HG03103 (cell line): Measurements from ENCODE around the gene SGIP1.

Source experiments
- ATAC-seq: cut with Tn5 transposase; IDR thresholded peaks from one replicate; pipeline ENCODE4 v1.9.1; 2021; ENCODE audit warnings: low read depth; ENCODE audit not compliant: unreplicated experiment

The SGIP1 gene

DNA sequence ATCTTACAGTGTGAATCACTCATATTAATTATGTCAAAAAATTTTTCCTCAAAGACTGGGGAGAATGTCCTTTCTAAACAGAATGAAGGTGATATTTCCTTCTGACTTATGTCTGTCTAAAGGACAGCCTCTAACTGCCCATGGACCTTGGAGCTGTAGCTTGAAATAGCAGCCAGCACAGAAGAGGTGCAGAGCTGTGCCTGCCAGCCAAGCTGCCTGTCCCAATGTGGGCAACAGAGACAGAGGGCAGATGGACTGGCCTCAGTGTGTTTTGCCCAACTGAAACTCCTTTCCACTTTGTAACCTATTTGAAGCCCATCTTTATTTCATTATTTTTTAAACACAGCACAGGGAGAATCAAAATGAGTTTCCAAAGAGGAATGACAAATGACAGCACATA lies 120.7 kb downstream of the SGIP1 start:
- no peak for ATAC-seq

DNA sequence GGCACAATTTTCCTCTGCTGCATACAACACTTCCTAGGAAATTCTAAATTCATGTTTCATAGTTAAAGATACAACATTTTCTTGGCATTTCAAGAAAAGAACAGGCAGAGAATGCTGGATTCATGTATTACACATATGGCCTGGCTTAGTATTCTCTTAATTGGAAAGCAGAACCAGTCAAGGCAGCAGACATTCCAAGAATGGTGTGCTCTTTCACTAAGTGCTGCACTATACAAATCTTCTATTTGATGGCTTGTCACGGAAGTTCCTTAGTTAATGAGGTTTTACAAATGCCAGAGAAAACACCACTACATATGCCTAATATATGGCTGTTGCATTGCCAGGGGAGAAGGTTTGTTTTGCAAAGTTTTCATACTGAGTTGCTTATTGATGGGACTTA lies 137.5 kb downstream of the SGIP1 start:
- no peak for ATAC-seq

DNA sequence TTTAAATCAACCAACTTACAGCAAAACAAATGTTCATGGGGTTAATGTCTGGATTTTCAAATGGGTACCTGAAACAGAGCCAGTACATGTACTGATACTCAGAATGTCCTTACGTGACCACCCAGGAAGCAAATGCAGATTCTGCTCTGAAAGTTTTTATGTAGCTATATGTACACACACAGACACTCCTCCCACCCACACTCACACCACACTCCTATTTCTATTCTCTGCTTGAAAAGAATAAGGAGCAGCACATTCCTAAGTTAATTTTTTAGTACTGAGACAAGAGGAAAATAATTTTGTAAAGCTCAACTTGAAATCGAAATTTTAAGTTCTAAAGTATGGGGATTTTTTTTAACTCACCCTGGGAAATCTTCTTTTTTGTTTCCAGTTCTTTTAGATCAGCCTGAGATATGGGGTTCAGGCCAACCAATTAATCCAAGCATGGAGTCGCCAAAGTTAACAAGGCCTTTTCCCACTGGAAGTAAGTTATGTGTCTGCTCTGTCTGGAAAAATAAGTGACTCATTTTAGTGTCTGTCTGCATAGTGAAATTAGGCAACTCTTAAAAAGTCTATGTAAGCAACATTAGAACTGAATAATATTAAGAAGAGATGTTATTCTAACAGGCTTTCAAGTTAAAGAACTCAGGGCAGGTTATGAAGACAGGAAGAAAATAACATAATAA lies 142.8 kb downstream of the SGIP1 start:
- no peak for ATAC-seq

DNA sequence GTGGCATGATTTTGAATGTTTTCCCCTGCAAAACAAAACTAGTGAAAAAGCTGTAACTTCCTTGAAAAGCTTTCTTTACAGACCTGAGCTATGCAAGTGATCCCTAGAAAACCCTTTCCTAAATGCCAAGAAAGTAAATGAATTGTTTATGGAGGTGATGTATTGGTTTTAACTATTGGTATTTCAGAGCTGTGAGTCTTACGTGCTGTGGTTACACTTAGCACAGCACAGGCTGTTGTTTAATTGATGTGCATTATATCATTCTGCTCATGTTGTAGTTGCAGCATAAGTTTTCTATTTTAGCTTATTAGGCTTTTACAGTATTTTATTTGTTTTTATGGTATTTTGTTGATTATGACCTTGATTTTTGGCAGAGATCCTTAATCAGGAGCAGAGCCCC lies 144.2 kb downstream of the SGIP1 start:
- ATAC-seq, result no peak

DNA sequence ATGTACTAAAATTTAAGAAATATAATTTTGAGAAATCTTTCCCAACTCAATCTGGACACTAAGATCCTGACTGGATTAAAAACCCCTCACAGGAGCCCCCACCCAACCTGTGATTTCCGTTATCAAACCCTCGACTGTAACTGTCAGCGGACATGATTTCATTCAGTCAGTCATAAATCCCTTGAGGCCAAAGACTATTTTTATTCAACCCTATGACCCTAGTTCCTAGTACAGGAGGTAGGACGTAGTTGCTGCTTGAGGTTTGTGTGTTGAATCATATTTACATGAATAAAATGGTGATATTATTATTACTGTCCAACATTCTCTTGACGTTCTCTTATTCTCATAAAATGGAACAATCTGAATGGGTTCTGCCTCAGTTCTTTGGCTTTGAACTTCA lies 145.2 kb downstream of the SGIP1 start:
- ATAC-seq, result no peak

DNA sequence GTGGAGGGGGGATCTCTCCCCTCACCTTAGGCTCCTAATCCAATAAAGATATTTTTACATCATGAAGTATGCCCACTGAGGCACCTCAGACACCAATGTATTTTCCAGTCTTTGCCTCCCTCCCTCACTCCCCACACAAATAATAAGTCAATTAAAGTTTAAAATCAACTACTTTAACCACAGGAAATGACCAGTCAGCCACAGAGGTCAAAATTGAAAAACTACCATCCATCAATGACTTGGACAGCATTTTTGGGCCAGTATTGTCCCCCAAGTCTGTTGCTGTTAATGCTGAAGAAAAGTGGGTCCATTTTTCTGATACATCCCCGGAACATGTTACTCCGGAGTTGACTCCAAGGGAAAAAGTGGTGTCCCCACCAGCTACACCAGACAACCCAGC lies 147.7 kb downstream of the SGIP1 start:
- no peak for ATAC-seq

DNA sequence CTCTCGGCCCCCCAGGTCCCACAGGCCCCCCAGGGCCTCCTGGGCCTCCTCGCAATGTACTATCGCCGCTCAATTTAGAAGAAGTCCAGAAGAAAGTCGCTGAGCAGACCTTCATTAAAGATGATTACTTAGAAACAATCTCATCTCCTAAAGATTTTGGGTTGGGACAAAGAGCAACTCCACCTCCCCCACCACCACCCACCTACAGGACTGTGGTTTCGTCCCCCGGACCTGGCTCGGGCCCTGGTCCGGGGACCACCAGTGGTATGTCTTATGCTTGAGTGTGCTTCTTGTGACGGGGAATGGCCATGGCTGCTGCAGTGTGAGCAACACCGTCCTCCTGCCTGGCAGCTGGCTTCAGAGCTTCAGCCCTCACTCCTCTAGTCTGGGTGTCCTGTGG lies 148.2 kb downstream of the SGIP1 start:
- ATAC-seq, result no peak

DNA sequence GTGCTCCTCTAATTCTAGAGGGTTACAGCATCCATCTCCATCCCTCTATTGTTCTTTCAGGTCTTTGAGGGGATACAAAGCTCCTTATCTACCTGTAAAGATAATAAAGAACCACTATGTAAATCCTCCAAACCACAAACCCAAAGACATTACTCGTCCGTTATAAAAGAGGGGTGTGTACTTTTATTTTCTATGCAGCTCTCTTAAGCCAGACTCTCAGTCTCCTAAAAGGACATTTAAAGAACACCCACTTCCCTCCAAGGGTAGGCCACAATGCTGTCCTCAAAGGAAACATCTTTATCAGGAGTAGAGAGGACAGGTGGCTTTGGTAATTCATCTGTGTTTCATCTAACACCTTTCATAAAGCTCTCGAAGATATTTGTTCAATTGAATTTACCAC lies 150.4 kb downstream of the SGIP1 start:
- no peak for ATAC-seq

DNA sequence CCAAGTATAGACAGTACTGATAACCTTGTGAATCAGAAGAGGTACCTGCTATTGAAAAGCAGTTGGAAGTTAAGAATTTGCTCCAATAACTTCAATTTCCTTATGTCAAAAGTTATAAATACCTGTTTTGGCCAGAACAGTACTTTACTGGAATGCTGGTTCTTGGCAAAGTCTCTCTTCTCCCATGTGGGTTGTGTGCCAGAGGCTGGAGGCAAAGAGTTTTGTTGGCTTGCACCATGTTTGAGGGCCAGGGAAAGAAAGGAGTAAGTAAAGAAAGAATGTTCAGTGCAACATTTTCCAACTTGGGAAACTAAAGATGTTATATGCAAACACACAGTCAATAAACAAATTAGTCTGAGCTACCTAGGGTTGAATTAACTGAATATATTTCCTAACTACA lies 151.3 kb downstream of the SGIP1 start:
- ATAC-seq, result no peak

DNA sequence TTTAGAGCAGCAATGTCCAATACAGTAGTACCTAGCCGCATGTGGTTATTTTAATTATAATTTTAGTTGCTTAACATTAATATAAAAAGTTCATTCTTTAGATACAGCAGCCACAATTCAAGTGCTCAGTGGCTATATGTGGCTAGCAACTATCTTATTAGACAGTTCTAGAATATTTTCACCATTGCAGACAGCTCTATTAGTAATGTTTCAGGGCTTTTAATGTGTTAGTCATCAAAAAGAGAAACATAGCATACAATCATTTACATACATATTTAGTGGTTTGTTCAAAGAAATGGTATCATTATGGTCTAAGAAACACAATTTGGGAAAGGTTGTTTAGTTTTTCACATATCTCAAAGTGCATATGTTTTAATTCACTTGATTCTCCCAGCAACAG lies 151.7 kb downstream of the SGIP1 start:
- ATAC-seq, result no peak

DNA sequence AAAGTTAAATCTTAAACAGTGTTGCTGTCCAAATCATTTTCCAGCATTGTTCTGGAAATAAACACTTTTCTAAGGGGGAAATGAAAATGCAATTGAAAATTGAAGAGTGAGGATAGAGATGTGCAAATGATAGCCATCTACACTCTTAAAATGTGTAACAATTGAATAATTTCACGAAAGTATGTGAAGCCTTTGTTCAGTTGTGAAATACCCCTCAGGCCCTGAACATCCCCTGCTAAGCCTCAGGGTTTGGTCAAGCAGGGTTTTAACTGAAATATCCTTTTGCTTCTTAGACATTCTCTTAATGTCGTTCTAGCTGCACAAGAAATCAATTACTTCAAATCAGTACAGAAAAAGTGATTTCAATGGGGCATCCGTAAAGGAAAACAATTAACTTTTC lies 152.5 kb downstream of the SGIP1 start:
- no peak for ATAC-seq

DNA sequence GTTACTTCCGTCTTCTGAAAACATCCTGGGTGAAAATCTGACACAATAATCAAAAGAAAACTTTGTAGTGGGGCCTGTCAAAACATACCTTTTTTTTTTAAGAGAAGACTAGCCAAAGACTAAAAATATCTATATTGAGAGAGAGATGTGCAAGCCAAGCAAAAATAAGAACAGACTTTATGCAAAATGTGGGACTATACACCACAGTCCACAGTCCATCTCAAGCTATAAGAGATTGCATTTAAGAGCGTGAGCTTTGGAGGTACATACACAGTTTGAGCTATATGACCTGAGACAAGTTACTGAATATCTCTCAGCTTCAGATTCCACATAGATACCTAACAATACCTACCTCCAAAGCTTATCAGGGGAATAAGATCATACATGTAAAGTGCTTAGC lies 153.4 kb downstream of the SGIP1 start:
- ATAC-seq, result no peak

DNA sequence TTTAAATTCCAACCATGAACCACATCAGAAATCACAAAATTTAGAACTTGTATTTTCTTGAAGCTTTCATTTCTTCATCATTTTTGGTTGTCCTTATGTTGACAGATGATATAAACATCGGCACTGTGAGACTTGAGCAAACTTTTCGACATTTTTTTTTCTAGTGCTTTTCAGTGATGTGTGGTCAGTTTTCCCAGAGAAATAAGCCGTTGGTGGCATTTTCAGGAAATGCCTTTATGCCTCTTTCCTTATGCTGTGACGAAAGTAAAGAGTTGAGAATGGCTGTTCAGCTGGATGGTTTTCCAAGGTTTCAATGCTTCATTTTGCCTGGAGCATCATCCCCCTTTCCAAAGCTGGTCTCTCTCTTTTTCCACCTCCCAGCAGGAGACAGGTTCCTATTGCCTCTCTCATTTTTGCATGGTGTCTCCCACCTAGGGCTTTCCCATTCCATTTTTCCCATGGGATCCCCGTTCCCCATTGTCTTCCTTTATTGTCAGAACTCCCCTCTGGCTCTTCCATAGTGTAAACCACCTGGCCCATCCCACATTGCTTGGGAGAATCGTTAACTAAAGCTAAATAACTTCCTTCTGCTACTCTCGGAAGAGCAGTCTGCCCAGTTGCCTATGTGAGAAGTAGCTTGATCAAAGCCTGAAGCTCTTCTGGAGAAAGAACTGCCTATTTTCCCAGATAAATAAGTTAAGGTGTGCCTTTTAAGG lies 156.9 kb downstream of the SGIP1 start:
- no peak for ATAC-seq

DNA sequence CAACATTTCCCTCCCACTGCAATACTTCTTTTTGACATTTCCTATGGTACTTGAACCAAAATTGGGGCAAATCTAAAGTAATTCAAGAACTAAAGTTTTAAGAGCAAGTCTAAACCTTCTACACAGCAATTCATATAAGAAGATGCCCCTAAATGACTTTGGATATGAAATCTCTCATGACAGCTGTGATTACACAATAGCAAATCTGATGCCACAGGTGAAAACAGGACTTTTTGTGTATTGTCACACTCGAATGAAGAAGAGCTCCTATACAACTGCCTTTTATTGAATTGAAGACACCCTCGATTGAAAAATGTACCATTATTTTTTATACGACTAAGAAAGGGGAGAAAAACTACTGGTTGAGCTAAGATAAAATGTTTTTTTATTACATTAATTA lies 158.7 kb downstream of the SGIP1 start:
- ATAC-seq, result no peak

DNA sequence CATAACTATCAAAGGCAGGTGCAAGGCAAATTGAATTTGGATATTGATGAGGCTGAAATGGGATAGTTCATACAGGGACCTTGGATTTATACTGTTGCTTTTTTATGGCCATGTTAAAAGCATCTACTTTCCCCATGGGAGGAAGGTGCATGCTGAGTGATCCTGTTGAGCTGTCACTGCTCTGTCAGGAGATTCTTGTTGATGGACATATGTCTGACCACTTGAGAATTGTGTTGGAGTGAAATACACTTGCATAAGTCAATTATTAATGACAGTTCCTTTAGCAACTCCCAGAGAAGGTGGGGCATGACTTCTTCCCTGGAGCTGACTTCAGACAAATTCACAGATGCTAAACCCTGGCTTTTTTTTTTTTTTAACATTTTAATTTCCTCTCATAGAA lies 159.9 kb downstream of the SGIP1 start:
- ATAC-seq, result no peak

DNA sequence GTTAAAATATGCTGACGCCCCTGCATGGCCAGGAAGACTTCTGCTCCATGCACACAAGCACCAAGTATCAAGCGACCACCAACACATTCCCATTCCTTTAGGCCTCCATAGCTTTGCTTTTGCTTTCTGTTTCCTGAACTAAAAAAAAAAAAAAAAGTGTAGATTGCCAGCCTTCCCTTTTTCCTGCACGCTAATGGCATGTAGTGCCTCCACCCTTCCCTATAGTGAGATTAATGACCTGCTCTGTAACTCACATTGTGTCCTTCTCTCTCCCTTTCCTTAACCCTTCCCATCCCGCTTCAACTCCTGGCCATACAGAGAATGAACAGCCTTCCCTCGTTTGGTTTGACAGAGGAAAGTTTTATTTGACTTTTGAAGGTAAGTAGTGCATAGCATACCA lies 161.2 kb downstream of the SGIP1 start:
- no peak for ATAC-seq

DNA sequence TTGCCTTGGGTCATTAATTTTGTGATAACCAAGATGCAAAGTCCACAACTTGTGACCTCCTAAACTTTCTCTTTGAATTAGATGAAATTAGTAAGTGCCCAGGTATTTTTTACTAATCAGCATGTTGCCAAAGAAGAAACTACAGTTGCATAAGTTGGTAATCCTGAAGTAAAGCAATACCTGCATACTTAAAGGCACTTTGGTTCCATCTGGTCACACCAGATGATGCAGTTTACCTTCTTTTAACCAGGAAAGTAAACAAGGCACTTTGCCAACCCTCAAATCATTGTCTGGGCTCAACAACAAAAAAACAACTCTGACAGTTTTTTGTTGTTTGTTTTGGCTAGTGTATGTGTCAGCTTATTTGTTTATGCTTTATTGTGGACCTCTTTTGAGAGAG lies 162.8 kb downstream of the SGIP1 start:
- no peak for ATAC-seq

DNA sequence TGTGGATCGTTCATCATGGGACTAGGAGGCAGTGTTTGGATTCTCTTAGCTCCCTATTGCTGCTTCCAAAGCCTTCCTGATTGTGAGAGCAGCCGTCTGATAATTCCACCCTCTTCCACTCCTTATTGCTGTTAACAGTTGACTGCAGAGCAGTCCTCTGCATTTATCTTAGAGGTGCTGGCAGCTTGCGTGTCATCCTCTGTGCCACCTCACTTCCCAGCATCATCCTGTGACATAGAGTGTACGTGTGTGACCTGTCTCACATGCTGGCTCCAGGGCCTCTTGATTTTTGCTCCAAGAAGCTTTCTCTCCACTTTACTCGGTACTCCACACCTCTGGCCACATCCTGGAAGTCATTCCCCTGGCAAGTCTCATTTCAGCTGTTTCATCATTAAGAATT lies 165.3 kb downstream of the SGIP1 start:
- ATAC-seq, result no peak

DNA sequence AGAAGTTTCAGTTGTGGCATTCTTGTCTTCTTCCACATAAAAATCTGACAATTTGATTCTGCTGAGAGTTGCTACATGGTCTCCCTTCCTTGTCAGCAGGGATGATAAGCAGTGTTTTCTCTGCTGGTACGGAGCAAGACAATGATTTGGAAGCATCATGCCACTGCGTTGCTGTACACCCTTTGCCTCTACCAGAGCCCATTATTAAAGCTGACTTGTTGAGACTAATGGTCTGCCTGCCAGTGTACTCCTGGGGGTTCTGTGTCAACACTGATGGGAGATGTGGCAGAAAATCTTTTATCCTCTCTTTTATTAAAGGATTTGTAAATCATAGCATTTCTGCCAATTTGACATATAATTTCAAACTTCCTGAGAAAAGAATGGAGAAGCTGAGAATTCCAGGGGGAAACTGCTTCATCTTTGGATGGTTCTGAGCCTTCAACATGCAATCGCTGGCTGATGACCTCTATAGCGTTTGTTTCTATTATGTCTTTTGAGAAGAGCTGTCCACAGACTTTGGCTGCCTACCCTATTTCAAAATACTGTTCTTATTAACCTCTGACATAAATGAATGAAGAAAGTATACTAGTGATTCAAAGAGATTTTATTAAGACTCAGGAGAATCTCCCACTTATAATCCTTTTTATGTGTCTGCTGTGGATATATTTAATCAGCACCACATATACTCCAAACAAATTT lies 170.4 kb downstream of the SGIP1 start:
- no peak for ATAC-seq

DNA sequence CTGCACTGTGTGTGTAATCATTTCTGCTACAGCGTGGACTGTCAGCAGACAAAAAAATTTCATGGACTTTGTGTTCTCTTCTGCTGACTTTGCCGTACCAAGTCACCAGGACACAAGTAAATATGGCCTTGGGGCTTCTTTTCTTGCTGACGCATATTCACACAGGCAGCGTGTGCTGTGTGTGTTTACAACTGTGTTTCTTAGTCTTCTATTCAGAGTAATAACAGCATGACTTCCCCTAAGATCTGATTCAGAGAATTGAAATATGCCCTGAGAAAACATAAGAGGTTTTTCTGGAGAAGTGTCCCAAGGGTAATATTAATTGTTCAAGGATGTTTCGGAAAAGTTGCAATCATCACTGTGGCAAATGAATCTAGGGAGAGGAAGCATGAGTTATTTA lies 171.2 kb downstream of the SGIP1 start:
- no peak for ATAC-seq

DNA sequence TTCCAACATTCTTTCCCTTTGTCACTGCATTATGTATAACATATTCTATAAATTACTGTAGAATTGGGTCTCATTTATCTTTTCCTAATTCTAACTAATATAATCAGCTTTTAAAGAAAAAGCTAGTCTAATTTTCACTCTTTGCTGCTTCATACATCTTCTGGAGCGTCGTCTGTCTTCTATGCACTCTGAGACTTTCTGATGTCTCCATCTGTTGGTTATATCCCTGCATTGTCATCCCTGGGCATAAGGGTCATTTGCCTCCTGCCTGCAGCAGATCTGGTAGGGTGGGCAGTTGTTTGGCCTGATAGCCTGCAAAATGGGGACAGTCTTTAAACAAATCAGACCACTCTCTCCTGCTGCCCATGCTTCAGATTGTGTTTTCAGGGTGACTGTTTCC lies 177.5 kb downstream of the SGIP1 start:
- ATAC-seq, result no peak

DNA sequence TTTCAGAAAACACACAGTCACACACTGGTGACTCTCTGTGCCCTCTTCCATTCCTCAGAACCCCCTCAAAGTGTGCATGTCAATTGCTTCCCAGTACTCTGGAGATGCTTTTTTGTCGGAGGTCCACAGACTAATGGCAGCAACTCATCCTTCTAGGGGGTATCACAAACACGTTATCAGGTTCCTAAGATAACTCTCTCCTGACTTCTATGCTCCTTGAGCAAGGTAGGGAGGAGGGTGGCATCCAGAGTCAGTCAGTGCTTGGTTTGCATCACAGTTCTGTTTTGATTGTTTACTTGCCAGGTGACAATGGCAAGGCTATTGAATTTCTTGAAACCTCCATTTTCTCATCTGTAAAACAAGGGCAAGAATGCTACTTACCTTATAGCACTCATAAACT lies 178.9 kb downstream of the SGIP1 start:
- ATAC-seq, result no peak
